ENCODE results near the gene WDR37.

DNA sequence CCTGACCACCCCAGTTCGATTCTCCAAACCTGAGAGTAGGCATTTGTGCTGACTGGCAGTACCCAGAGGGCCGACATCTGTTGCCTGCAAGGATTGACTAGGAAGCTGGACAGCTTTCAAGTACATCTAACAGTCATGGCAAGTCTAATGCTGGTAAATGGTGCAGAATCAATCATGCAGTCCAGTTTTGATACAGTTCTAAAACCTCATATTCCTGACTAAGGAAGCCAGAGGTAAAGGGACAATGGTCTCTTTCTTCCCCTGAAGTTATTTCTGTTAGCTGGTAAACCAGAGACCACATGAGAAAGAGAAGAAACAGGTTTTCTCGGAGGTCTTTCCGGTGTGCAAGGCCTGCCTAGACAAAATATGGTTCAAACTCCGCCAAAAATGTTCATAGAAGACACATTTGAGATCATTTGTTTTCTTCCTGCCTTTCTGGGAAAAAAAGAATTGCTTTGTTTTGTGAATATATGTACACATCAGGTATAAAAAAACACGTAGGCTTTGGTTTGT lies 97.1 kb downstream of the WDR37 start:
- TF ChIP-seq, protein P1, sequence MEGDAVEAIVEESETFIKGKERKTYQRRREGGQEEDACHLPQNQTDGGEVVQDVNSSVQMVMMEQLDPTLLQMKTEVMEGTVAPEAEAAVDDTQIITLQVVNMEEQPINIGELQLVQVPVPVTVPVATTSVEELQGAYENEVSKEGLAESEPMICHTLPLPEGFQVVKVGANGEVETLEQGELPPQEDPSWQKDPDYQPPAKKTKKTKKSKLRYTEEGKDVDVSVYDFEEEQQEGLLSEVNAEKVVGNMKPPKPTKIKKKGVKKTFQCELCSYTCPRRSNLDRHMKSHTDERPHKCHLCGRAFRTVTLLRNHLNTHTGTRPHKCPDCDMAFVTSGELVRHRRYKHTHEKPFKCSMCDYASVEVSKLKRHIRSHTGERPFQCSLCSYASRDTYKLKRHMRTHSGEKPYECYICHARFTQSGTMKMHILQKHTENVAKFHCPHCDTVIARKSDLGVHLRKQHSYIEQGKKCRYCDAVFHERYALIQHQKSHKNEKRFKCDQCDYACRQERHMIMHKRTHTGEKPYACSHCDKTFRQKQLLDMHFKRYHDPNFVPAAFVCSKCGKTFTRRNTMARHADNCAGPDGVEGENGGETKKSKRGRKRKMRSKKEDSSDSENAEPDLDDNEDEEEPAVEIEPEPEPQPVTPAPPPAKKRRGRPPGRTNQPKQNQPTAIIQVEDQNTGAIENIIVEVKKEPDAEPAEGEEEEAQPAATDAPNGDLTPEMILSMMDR (IDR thresholded peaks at IDR 0.05), result no peak
- no peak for TF ChIP-seq POLR2A (IDR thresholded peaks at IDR 0.05)

All from lower leg skin (tissue), 3 donors.